ENCODE measurements around the gene C9orf152. TPM values are rescaled to one million over a fixed set of nuclear protein-coding genes. Genes with fewer than 3 reads are reported as not detected.

C9orf152 gene
- total and polyA plus RNA-seq, 2 experiments from 2014 or later, result not detected

GRCh38 chr9:110241260-110241857, 33.4 kb upstream of the C9orf152 start:
- peaks cover 3% of the 10 kb centered on the region; the same call in 1 of the 2 replicates for H4K20me1 ChIP-seq (replicated peaks; ENCODE audit: insufficient read depth)
- no peak overlapping the region for H3K4me3 Mint-ChIP-seq
- no peak overlapping the region for H3K27ac ChIP-seq (ENCODE audit: low read depth)
- no peaks in the 10 kb centered on the region; the same call in none of the 2 replicates for H3K36me3 ChIP-seq (ENCODE audit: insufficient read depth)
- ATAC-seq (no peak), DNase-seq (ENCODE audit: low spot score) (no peak)
- no peak for TF ChIP-seq ZNF462 (CRISPR knock-in tag; IDR thresholded peaks at IDR 0.05)
- no peak for TF ChIP-seq POLR2AphosphoS5 (IDR thresholded peaks at IDR 0.05; ENCODE audit: low read depth)
- H3K9me3 Mint-ChIP-seq, result peaks cover 7% of the 10 kb centered on the region
- H2AFZ ChIP-seq, result no peak overlapping the region
- no peaks in the 10 kb centered on the region for H3F3A ChIP-seq (replicated peaks; ENCODE audit: low read depth)
- H3K4me2 ChIP-seq, result no peak overlapping the region
- no peak overlapping the region for H3K4me3 ChIP-seq
- H3K36me3 Mint-ChIP-seq (ENCODE audit: low read depth), result peaks cover 28% of the 10 kb centered on the region
- peaks cover 5% of the 10 kb centered on the region; the same call in 1 of the 2 replicates for H3K9me2 ChIP-seq (ENCODE audit: insufficient read depth)
- H3K27ac Mint-ChIP-seq, result no peak overlapping the region
- H3K27me3 Mint-ChIP-seq (ENCODE audit: insufficient read depth, low read depth, poor library complexity), result no peaks in the 10 kb centered on the region
- peaks cover 3% of the 10 kb centered on the region; the same call in 2 of the 3 replicates for H3K4me1 Mint-ChIP-seq
- H3K4me1 ChIP-seq (ENCODE audit: insufficient read depth), result no peaks in the 10 kb centered on the region
- H3K27me3 ChIP-seq (ENCODE audit: insufficient read depth), result no peaks in the 10 kb centered on the region
- H3K79me2 ChIP-seq (replicated peaks; ENCODE audit: insufficient read depth), result no peaks in the 10 kb centered on the region

GRCh38 chr9:110240198-110240597, 32.2 kb upstream of the C9orf152 start:
- no peaks in the 10 kb centered on the region for H3K27me3 ChIP-seq (ENCODE audit: insufficient read depth)
- peaks cover 28% of the 10 kb centered on the region for H3K36me3 Mint-ChIP-seq (ENCODE audit: low read depth)
- no peak for TF ChIP-seq CTCF (conservative IDR thresholded peaks at IDR 0.05; ENCODE audit: low read depth in 2 of 2)
- no peak overlapping the region for H3K27ac ChIP-seq (ENCODE audit: low read depth)
- ATAC-seq (no peak), DNase-seq (ENCODE audit: low spot score) (no peak)
- H3K9me3 Mint-ChIP-seq, result peaks cover 17% of the 10 kb centered on the region
- H3K4me3 Mint-ChIP-seq, result no peak overlapping the region
- H3K4me2 ChIP-seq, result no peak overlapping the region
- H3K27me3 Mint-ChIP-seq (ENCODE audit: insufficient read depth, low read depth, poor library complexity), result no peaks in the 10 kb centered on the region
- no peak overlapping the region for H2AFZ ChIP-seq
- H4K20me1 ChIP-seq (replicated peaks; ENCODE audit: insufficient read depth), result no peaks in the 10 kb centered on the region
- H3K9me2 ChIP-seq (ENCODE audit: insufficient read depth), result peaks cover 5% of the 10 kb centered on the region; the same call in 1 of the 2 replicates
- no peak overlapping the region for H3K27ac Mint-ChIP-seq
- no peaks in the 10 kb centered on the region; the same call in none of the 2 replicates for H3K36me3 ChIP-seq (ENCODE audit: insufficient read depth)
- H3K4me1 ChIP-seq (ENCODE audit: insufficient read depth), result no peaks in the 10 kb centered on the region
- H3K4me3 ChIP-seq, result no peak overlapping the region
- no peaks in the 10 kb centered on the region for H3F3A ChIP-seq (replicated peaks; ENCODE audit: low read depth)
- H3K79me2 ChIP-seq (replicated peaks; ENCODE audit: insufficient read depth), result no peaks in the 10 kb centered on the region
- peaks cover 3% of the 10 kb centered on the region; the same call in 2 of the 3 replicates for H3K4me1 Mint-ChIP-seq
